Tibial nerve (tissue), 4 donors: ENCODE results near the gene PGAP6. TPM values are rescaled to one million over a fixed set of nuclear protein-coding genes. Genes with fewer than 3 reads are reported as not detected.

Experiments
- DNase-seq, 2 donors: peaks; one replicate each; pipeline ENCODE4 v3.0.0-alpha.2; 2019; ENCODE audit warnings: low spot score in 2 of 2
- H3K27ac ChIP-seq, 4 donors: fragments of 200-600 bp; sonication (generic) in 3 of 4; one replicate each; pipeline ENCODE4 v1.5.1; 2017 to 2019; ENCODE audit warnings: mild to moderate bottlenecking in 1 of 4
- H3K27me3 ChIP-seq, 2 donors: fragments of 200-600 bp; sonication (generic) in 1 of 2; one replicate each; pipeline versions ENCODE4 v1.5.1 to v1.6.0; 2017 to 2019
- H3K36me3 ChIP-seq, 3 donors: fragments of 200-600 bp; sonication (generic); one replicate each; pipeline ENCODE4 v1.5.1; 2018 to 2019
- H3K4me1 ChIP-seq, 4 donors: fragments of 200-600 bp; sonication (generic) in 3 of 4; one replicate each; pipeline ENCODE4 v1.5.1; 2017 to 2019
- H3K4me3 ChIP-seq, 4 donors: fragments of 200-600 bp; sonication (generic) in 3 of 4; one replicate each; pipeline ENCODE4 v1.5.1; 2017 to 2019; ENCODE audit warnings: mild to moderate bottlenecking in 1 of 4, moderate library complexity in 1 of 4
- H3K9me3 ChIP-seq, 4 donors: fragments of 200-600 bp; sonication (generic) in 3 of 4; one replicate each; pipeline ENCODE4 v1.5.1; 2017 to 2019
- CTCF ChIP-seq, 5 experiments: fragments of 200-600 bp in 3 of 5; fragments of 450-650 bp in 2 of 5; sonication (generic) in 3 of 5; IDR thresholded peaks; one replicate each; pipeline ENCODE4 v1.5.1; 2016 to 2019; ENCODE audit warnings: antibody characterized with exemption in 5 of 5, mild to moderate bottlenecking in 3 of 5, moderate library complexity in 2 of 5
- EP300 ChIP-seq, 2 donors: sonication (generic); formaldehyde crosslinking; IDR thresholded peaks; one replicate each; pipeline ENCODE4 v1.6.1; 2017; ENCODE audit warnings: antibody characterized with exemption in 2 of 2, mild to moderate bottlenecking in 1 of 2
- POLR2A ChIP-seq, 2 donors: fragments of 450-650 bp; IDR thresholded peaks; one replicate each; pipeline ENCODE4 v1.6.1; 2017; ENCODE audit warnings: antibody characterized with exemption in 2 of 2, mild to moderate bottlenecking in 2 of 2, moderate library complexity in 2 of 2
- WGBS, 2 donors: methylation state at CpG; one replicate each; pipeline ENCODE4 v1.1.5; 2018; 5-methylcytosine and 5-hydroxymethylcytosine counted together
- total RNA-seq, 4 donors: library from RNA; depleted of rRNA; stranded (reverse); fragments of >200 nt; gene quantifications; one replicate each; pipeline ENCODE4 v1.1.0, GENCODE V29; 2016

The PGAP6 gene
- total RNA-seq, 4 donors from 2014 or later: 22.7 to 69.3 (median 36.7) TPM

- peak within 1 kb of the TSS; percentile 41 to 83 (median 52) for H3K4me3 ChIP-seq
- H3K9me3 ChIP-seq: no peaks in the 10 kb centered on the region
- no peaks in the 10 kb centered on the region for H3K36me3 ChIP-seq
- no peak for TF ChIP-seq CTCF (IDR thresholded peaks at IDR 0.05)
- no peak for TF ChIP-seq POLR2A (IDR thresholded peaks at IDR 0.05)
- no peaks in the 10 kb centered on the region for H3K27me3 ChIP-seq
- H3K27ac ChIP-seq: peak within 1 kb of the TSS; percentile 41 to 92 (median 82)
- 0% methylated on average over 2 of the region's 75 CpGs; no CpG with 5 or more reads in 1 of the 2 donors for WGBS, 2 donors
- H3K4me1 ChIP-seq: peaks cover 0 to 43% (median 12%) of the 10 kb centered on the region in 4 donors
- DNase-seq: no peak
These were observed 15.4 kb upstream of the PGAP6 start, which contains the start of gene NME4 for GRCh38 chr16:397135-397661. Gene NME4 (plus strand): TSS chr16:397199. CDS start chr16:397223, 24 bp downstream.

- DNase-seq: no peak
- no peaks in the 10 kb centered on the region for H3K36me3 ChIP-seq
- H3K4me1 ChIP-seq: peaks cover 0 to 42% (median 12%) of the 10 kb centered on the region in 4 donors
- H3K27ac ChIP-seq: peak overlapping the region in 3 of 4 donors; percentile 81 to 92 (median 83)
- H3K27me3 ChIP-seq: no peaks in the 10 kb centered on the region
- H3K9me3 ChIP-seq: no peaks in the 10 kb centered on the region
- H3K4me3 ChIP-seq: peak overlapping the region; percentile 40 to 83 (median 44)
- TF ChIP-seq CTCF (IDR thresholded peaks at IDR 0.05) (peak in 1 of 5 experiments; percentile 10), EP300 (IDR thresholded peaks at IDR 0.05) (peak in 1 of 2 donors; percentile 21), POLR2A (IDR thresholded peaks at IDR 0.05) (no peak)
- WGBS, 2 donors: 2% methylated on average over 21 to 22 of the region's 22 CpGs
These were observed 14.8 kb upstream of the PGAP6 start for GRCh38 chr16:396605-397004.

GRCh38 chr16:396199-396598 is 14.4 kb upstream of the PGAP6 start:
- Histone ChIP-seq H3K36me3 (no peaks in the 10 kb centered on the region), H3K27ac (peak overlapping the region in 2 of 4 donors; percentile 83 to 92), H3K4me1 (peaks cover 0 to 42% (median 12%) of the 10 kb centered on the region in 4 donors), H3K4me3 (peak overlapping the region in 2 of 4 donors; percentile 41 to 83), H3K9me3 (no peaks in the 10 kb centered on the region), H3K27me3 (no peaks in the 10 kb centered on the region)
- TF ChIP-seq EP300 (IDR thresholded peaks at IDR 0.05): no peak
- no peak for DNase-seq
- WGBS, 2 donors: 14 to 20% methylated on average over 3 of the region's 3 CpGs

GRCh38 chr16:392450-393030 is 10.8 kb upstream of the PGAP6 start:
- peaks cover 0 to 10% (median 8%) of the 10 kb centered on the region in 4 donors for H3K4me1 ChIP-seq
- no peaks in the 10 kb centered on the region for H3K9me3 ChIP-seq
- no peak overlapping the region for H3K4me3 ChIP-seq
- WGBS, 2 donors: 92 to 96% methylated on average over 7 of the region's 7 CpGs
- H3K36me3 ChIP-seq: no peaks in the 10 kb centered on the region
- TF ChIP-seq EP300 (IDR thresholded peaks at IDR 0.05) (no peak), POLR2A (IDR thresholded peaks at IDR 0.05) (no peak), CTCF (IDR thresholded peaks at IDR 0.05) (no peak)
- no peaks in the 10 kb centered on the region for H3K27me3 ChIP-seq
- no peak for DNase-seq
- H3K27ac ChIP-seq: no peak overlapping the region

- DNase-seq: no peak
- WGBS, 2 donors: 65 to 92% methylated on average over 4 to 7 of the region's 7 CpGs
- H3K36me3 ChIP-seq: no peaks in the 10 kb centered on the region
These were observed 10.1 kb upstream of the PGAP6 start for GRCh38 chr16:391885-392335.

More at GRCh38 chr16:391885-392335, 10.1 kb upstream of the PGAP6 start:
- Histone ChIP-seq H3K4me1 (peaks cover 0 to 10% (median 8%) of the 10 kb centered on the region in 4 donors), H3K27me3 (no peaks in the 10 kb centered on the region), H3K27ac (no peak overlapping the region), H3K4me3 (no peak overlapping the region), H3K9me3 (no peaks in the 10 kb centered on the region)
- TF ChIP-seq EP300 (IDR thresholded peaks at IDR 0.05) (no peak), CTCF (IDR thresholded peaks at IDR 0.05) (peak; percentile 33 to 65 (median 53)), POLR2A (IDR thresholded peaks at IDR 0.05) (no peak)
